ENCODE data around the gene TAF6.

TAF6 gene

GRCh38 chr7:100071018-100071723 is 48.0 kb downstream of the TAF6 start:
- H3K27me3 ChIP-seq (ENCODE audit: insufficient read depth, low read depth, severe bottlenecking) = no peaks in the 10 kb centered on the region
- H3K27ac ChIP-seq = no peak overlapping the region
- H3K9me3 ChIP-seq (ENCODE audit: severe bottlenecking) = peaks cover 33% of the 10 kb centered on the region
- no peak for TF ChIP-seq CTCF (IDR thresholded peaks at IDR 0.05; ENCODE audit: low read depth, low read length)
- H3K4me3 ChIP-seq (ENCODE audit: low read depth, low read length) = no peak overlapping the region
- no peak for DNase-seq
- H3K36me3 ChIP-seq = peaks cover 90% of the 10 kb centered on the region

- Histone ChIP-seq H3K36me3 (peaks cover 89% of the 10 kb centered on the region), H3K9me3 (ENCODE audit: severe bottlenecking) (peaks cover 33% of the 10 kb centered on the region)
- DNase-seq = no peak
Measured at GRCh38 chr7:100069991-100070390, 49.2 kb downstream of the TAF6 start.

GRCh38 chr7:100066953-100067352 is 52.2 kb downstream of the TAF6 start:
- Histone ChIP-seq H3K36me3 (peaks cover 70% of the 10 kb centered on the region), H3K4me3 (ENCODE audit: low read depth, low read length) (no peak overlapping the region), H3K27me3 (ENCODE audit: insufficient read depth, low read depth, severe bottlenecking) (no peaks in the 10 kb centered on the region), H3K9me3 (ENCODE audit: severe bottlenecking) (peaks cover 18% of the 10 kb centered on the region), H3K27ac (no peak overlapping the region)
- no peak for TF ChIP-seq CTCF (IDR thresholded peaks at IDR 0.05; ENCODE audit: low read depth, low read length)
- DNase-seq = no peak

More at GRCh38 chr7:100069991-100070390, 49.2 kb downstream of the TAF6 start:
- Histone ChIP-seq H3K4me3 (ENCODE audit: low read depth, low read length) (no peak overlapping the region), H3K27me3 (ENCODE audit: insufficient read depth, low read depth, severe bottlenecking) (no peaks in the 10 kb centered on the region), H3K27ac (no peak overlapping the region)
- no peak for TF ChIP-seq CTCF (IDR thresholded peaks at IDR 0.05; ENCODE audit: low read depth, low read length)

- Histone ChIP-seq H3K27me3 (ENCODE audit: insufficient read depth, low read depth, severe bottlenecking) (no peaks in the 10 kb centered on the region), H3K36me3 (peaks cover 67% of the 10 kb centered on the region), H3K27ac (no peak overlapping the region), H3K4me3 (ENCODE audit: low read depth, low read length) (no peak overlapping the region), H3K9me3 (ENCODE audit: severe bottlenecking) (peaks cover 5% of the 10 kb centered on the region)
- DNase-seq = no peak
- TF ChIP-seq CTCF (IDR thresholded peaks at IDR 0.05; ENCODE audit: low read depth, low read length) = no peak
Measured at GRCh38 chr7:100065452-100066186, 53.5 kb downstream of the TAF6 start.

- Histone ChIP-seq H3K27me3 (ENCODE audit: insufficient read depth, low read depth, severe bottlenecking) (no peaks in the 10 kb centered on the region), H3K27ac (peak overlapping the region; percentile 29; the same call in 1 of the 2 replicates), H3K4me3 (ENCODE audit: low read depth, low read length) (no peak overlapping the region), H3K9me3 (ENCODE audit: severe bottlenecking) (no peaks in the 10 kb centered on the region), H3K36me3 (peaks cover 63% of the 10 kb centered on the region)
- no peak for DNase-seq
- TF ChIP-seq CTCF (IDR thresholded peaks at IDR 0.05; ENCODE audit: low read depth, low read length) = no peak
Measured at GRCh38 chr7:100064162-100064561, 55.0 kb downstream of the TAF6 start.

All from WERI-Rb-1 (cell line).